GM12892 (cell line): Measurements from ENCODE around the gene CPHXL.

Source experiments
- POLR2A ChIP-seq: IDR thresholded peaks from 2 replicates; pipeline ENCODE4 v1.6.1; 2011; ENCODE audit warnings: low read depth, low read length, control low read depth
- POLR2AphosphoS5 ChIP-seq: IDR thresholded peaks from 2 replicates; pipeline ENCODE4 v1.6.1; 2011; ENCODE audit warnings: low read depth, low read length, control low read depth
- TAF1 ChIP-seq: IDR thresholded peaks from 2 replicates; pipeline ENCODE4 v1.6.1; 2011; ENCODE audit warnings: low read depth, mild to moderate bottlenecking, control low read depth, low read length, borderline replicate concordance

DNA sequence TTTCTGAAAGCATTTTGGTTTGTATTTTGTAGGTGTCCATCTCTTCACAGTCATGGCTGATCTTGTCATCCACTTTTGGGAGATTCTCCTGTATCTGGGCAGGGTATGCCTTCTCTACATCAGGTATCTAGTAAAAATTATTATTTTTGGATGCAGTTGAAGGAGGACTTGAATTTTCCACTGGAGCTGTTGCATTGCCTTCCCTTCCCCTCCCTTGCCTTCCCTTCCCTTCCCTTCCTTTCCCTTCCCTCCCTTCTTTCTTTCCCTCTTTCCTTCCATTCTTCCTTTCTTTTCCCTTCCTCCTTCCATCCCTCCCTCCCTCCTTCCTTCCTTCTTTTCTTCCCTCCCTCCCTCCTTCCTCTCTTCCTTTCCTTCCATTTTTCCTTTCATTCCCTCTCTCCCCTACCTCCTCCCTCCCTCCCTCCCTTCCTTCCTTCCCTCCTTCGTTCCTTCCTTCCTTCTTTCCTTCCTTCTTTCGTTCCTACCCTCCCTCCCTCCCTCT is 33.8 kb upstream of the CPHXL start:
- no peak for TF ChIP-seq POLR2A
- TF ChIP-seq TAF1, result no peak
- no peak for TF ChIP-seq POLR2AphosphoS5
